AG10803 (cell line): ENCODE data around the gene RAB40C.

Experiments
- DNase-seq: peaks from one replicate; pipeline ENCODE4 v3.0.0; 2010; ENCODE audit warnings: low read depth
- H3K4me3 ChIP-seq: 2 replicates; pipeline ENCODE4 v1.5.1; 2011; ENCODE audit warnings: mild to moderate bottlenecking, low read length, control low read depth
- CTCF ChIP-seq: conservative IDR thresholded peaks from 2 replicates; pipeline ENCODE4 v1.5.1; 2011; ENCODE audit warnings: mild to moderate bottlenecking, low read length, control low read depth, inconsistent platforms

The RAB40C gene

DNA sequence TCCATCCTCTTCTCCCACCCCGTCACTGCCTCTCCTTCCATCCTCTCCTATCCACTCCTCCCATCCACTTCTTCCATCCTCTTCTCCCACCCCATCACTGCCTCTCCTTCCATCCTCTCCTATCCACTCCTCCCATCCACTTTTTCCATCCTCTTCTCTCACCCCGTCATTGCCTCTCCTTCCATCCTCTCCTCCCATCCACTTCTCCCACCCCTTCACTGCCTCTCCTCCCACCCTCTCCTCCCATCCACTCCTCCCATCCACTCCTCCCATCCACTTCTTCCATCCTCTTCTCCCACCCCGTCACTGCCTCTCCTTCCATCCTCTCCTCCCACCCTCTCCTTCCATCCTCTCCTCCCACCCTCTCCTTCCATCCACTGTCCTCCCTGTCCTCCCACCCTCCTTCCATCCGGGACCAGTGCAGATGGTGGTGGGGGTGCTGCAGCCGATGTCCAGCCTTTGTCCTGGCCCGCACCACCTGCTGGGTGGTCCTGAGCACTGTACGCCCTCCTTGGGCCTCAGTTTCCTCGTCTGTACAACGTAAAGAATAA is 42.0 kb downstream of the RAB40C start:
- H3K4me3 ChIP-seq, result no peak overlapping the region
- TF ChIP-seq CTCF, result no peak

GRCh38 chr16:632486-633335 is 42.8 kb downstream of the RAB40C start:
- DNase-seq, result no peak
- no peak for TF ChIP-seq CTCF
- no peak overlapping the region for H3K4me3 ChIP-seq

More for the DNA sequence above, 42.0 kb downstream of the RAB40C start:
- DNase-seq, result no peak

DNA sequence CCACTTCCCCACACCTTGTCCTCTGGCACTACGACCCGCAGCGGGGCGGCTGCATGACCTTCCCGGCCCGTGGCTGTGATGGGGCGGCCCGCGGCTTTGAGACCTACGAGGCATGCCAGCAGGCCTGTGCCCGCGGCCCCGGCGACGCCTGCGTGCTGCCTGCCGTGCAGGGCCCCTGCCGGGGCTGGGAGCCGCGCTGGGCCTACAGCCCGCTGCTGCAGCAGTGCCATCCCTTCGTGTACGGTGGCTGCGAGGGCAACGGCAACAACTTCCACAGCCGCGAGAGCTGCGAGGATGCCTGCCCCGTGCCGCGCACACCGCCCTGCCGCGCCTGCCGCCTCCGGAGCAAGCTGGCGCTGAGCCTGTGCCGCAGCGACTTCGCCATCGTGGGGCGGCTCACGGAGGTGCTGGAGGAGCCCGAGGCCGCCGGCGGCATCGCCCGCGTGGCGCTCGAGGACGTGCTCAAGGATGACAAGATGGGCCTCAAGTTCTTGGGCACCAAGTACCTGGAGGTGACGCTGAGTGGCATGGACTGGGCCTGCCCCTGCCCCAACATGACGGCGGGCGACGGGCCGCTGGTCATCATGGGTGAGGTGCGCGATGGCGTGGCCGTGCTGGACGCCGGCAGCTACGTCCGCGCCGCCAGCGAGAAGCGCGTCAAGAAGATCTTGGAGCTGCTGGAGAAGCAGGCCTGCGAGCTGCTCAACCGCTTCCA is 43.6 kb downstream of the RAB40C start:
- no peak for TF ChIP-seq CTCF
- no peak for DNase-seq

GRCh38 chr16:634051-634670 is 44.3 kb downstream of the RAB40C start:
- H3K4me3 ChIP-seq, result no peak overlapping the region
- no peak for TF ChIP-seq CTCF
- no peak for DNase-seq

More for the DNA sequence above, 43.6 kb downstream of the RAB40C start:
- no peak overlapping the region for H3K4me3 ChIP-seq

GRCh38 chr16:634996-635395 is 45.1 kb downstream of the RAB40C start:
- no peak for TF ChIP-seq CTCF
- peak overlapping the region; percentile 85 for H3K4me3 ChIP-seq
- no peak for DNase-seq

DNA sequence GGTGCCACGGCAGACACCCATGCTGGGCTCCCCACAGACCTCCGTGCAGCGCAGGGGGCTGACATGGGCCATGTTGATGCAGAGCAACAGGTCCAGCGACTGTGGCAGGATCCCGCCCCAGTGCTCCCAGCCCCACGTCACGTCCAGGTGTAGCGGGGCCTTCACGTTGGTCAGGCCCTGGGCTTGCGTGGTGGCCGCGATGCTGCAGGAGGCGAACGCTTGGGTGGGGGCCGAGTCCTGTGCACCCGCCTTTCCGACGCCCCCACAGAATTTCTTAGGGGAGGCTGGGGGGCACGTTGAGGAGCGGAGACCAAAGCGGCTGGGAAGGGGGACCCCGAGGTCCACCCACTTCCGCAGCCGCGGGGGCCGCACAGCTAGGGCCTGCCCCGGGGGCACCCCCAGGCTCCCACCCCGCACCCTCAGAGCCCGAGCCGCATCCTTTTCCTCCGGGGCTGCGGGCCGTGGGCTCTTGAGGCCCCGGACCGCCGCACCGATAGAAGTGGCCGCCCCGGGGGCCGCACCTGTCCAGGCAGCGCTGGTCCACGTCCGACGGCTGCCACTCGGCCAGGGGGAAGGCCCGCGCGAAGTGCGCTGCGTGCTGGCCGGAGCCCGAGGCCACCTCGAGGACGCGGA is 45.8 kb downstream of the RAB40C start:
- no peak for TF ChIP-seq CTCF
- peak overlapping the region; percentile 85 for H3K4me3 ChIP-seq
- no peak for DNase-seq
